ENCODE data around the gene ETFA.

Gene ETFA

DNA sequence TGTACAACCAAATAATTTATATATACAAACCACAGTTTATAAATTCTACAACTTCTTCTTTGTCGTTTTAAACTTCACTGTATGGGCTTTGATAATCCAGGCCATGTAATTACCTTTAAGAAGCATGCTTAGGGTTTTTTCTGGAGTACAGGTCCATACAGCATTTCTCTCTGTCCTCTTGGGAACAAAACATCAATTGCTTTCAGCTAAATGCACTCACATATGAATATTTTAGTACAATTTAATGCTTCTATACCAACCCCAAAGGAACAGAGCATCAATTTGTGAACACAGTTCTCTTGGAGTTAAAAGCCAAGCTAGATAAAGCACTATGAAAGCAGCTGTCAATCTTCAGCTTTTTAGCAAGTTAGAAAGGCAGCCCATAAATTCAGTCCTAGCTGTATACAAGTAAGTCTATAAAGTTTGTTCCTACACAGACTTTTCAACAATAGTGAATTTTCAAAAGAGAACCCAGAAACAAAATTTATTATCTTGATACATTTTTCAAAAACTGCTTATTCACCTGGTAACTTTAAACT is 66.1 kb downstream of the ETFA start:
- Histone ChIP-seq H3K36me3 (ENCODE audit: control insufficient read depth in 2 of 2, insufficient read depth in 1 of 2, low read length in 2 of 2) (peaks cover 7 to 11% of the 10 kb centered on the region in 2 experiments; a peak in 2 of 3 replicates), H3K4me1 (ENCODE audit: control insufficient read depth, insufficient read depth, low read length) (0 out of 2 replicates have a peak, but pooled peaks cover 5% of the 10 kb centered on the region), H3K27ac (ENCODE audit: extremely low read depth, low read depth, low read length) (no peak overlapping the region), H3K9me3 (ENCODE audit: control insufficient read depth, insufficient read depth, low read depth, low read length) (no peaks in the 10 kb centered on the region), H3K4me3 (ENCODE audit: low read depth, low read length) (no peak overlapping the region)
- POLR2A ChIA-PET, result no interaction called here
- TF ChIP-seq, protein P1, sequence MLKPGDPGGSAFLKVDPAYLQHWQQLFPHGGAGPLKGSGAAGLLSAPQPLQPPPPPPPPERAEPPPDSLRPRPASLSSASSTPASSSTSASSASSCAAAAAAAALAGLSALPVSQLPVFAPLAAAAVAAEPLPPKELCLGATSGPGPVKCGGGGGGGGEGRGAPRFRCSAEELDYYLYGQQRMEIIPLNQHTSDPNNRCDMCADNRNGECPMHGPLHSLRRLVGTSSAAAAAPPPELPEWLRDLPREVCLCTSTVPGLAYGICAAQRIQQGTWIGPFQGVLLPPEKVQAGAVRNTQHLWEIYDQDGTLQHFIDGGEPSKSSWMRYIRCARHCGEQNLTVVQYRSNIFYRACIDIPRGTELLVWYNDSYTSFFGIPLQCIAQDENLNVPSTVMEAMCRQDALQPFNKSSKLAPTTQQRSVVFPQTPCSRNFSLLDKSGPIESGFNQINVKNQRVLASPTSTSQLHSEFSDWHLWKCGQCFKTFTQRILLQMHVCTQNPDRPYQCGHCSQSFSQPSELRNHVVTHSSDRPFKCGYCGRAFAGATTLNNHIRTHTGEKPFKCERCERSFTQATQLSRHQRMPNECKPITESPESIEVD (tag by site-specific recombination; IDR thresholded peaks at IDR 0.05), result peak; percentile 52
- TF ChIP-seq KLF16 (tag by site-specific recombination; IDR thresholded peaks at IDR 0.05), result no peak
- CTCF ChIA-PET, result interaction anchor here (0.5 to 2.1 kb wide), 3 partner anchors 9 to 595 kb away, joined by 3 to 11 read pairs (median 6); no protein-coding TSS in a partner anchor

DNA sequence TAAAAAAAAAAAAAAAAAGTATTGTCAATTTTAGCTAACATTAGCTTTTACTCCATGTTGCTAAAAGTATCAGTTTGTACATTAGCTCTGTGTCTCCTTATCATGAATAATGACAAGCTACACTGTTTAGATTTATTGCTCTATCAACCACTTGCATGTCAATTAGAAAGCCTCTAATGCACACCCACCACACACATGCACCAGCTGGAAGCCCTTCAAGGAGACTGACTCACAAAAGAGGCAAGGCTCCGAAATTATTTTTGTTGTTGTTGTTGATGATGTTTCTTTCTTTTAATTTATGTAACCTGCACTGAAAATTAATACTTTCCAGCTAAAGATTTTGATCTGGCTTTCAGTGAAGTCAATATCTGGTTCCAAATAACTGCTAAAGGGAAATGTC is 71.5 kb downstream of the ETFA start:
- ChIA-PET POLR2A (interaction anchor here (0.6 to 2.1 kb wide), 3 partner anchors 70 to 601 kb away, joined by 5 to 12 read pairs (median 6); partner anchors contain the start of gene ISL2), CTCF (interaction anchor here (0.6 to 1.5 kb wide), 4 partner anchors 11 to 704 kb away, joined by 3 to 5 read pairs (median 4); no protein-coding TSS in a partner anchor)
- Histone ChIP-seq H3K36me3 (ENCODE audit: control insufficient read depth in 2 of 2, insufficient read depth in 1 of 2, low read length in 2 of 2) (peaks cover 7 to 11% of the 10 kb centered on the region in 2 experiments; a peak in 2 of 3 replicates), H3K27ac (ENCODE audit: extremely low read depth, low read depth, low read length) (no peak overlapping the region), H3K4me1 (ENCODE audit: control insufficient read depth, insufficient read depth, low read length) (peaks cover 26% of the 10 kb centered on the region), H3K4me3 (ENCODE audit: low read depth, low read length) (no peak overlapping the region), H3K9me3 (ENCODE audit: control insufficient read depth, insufficient read depth, low read depth, low read length) (no peaks in the 10 kb centered on the region)
- no peak for TF ChIP-seq ZFP3 (tag by site-specific recombination; IDR thresholded peaks at IDR 0.05; ENCODE audit: low read depth)
- TF ChIP-seq ZNF394 (tag by site-specific recombination; IDR thresholded peaks at IDR 0.05; ENCODE audit: borderline replicate concordance), result no peak
- TF ChIP-seq ZNF155 (tag by site-specific recombination; IDR thresholded peaks at IDR 0.05), result no peak
- TF ChIP-seq SP2 (tag by site-specific recombination; IDR thresholded peaks at IDR 0.05), result peak; percentile 39; the same call in 1 of the 2 replicates
- TF ChIP-seq, protein P2, sequence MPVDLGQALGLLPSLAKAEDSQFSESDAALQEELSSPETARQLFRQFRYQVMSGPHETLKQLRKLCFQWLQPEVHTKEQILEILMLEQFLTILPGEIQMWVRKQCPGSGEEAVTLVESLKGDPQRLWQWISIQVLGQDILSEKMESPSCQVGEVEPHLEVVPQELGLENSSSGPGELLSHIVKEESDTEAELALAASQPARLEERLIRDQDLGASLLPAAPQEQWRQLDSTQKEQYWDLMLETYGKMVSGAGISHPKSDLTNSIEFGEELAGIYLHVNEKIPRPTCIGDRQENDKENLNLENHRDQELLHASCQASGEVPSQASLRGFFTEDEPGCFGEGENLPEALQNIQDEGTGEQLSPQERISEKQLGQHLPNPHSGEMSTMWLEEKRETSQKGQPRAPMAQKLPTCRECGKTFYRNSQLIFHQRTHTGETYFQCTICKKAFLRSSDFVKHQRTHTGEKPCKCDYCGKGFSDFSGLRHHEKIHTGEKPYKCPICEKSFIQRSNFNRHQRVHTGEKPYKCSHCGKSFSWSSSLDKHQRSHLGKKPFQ (tag by site-specific recombination; IDR thresholded peaks at IDR 0.05), result no peak
- TF ChIP-seq FEZF1 (tag by site-specific recombination; IDR thresholded peaks at IDR 0.05), result 0 out of 2 replicates have a peak, but pooled peaks have one; percentile 23
- no peak for TF ChIP-seq ZNF175 (tag by site-specific recombination; IDR thresholded peaks at IDR 0.05)
- TF ChIP-seq KLF10 (tag by site-specific recombination; IDR thresholded peaks at IDR 0.05), result peak; percentile 58; the same call in 1 of the 2 replicates
- TF ChIP-seq ZNF133 (tag by site-specific recombination; IDR thresholded peaks at IDR 0.05), result no peak
- no peak for TF ChIP-seq ZNF157 (tag by site-specific recombination; IDR thresholded peaks at IDR 0.05)
- peak; percentile 90 for TF ChIP-seq SP7 (tag by site-specific recombination; IDR thresholded peaks at IDR 0.05)
- TF ChIP-seq, protein P1 (tag by site-specific recombination; IDR thresholded peaks at IDR 0.05), result peak; percentile 56
- TF ChIP-seq ZNF555 (tag by site-specific recombination; conservative IDR thresholded peaks at IDR 0.05), result no peak
- TF ChIP-seq, protein P3, sequence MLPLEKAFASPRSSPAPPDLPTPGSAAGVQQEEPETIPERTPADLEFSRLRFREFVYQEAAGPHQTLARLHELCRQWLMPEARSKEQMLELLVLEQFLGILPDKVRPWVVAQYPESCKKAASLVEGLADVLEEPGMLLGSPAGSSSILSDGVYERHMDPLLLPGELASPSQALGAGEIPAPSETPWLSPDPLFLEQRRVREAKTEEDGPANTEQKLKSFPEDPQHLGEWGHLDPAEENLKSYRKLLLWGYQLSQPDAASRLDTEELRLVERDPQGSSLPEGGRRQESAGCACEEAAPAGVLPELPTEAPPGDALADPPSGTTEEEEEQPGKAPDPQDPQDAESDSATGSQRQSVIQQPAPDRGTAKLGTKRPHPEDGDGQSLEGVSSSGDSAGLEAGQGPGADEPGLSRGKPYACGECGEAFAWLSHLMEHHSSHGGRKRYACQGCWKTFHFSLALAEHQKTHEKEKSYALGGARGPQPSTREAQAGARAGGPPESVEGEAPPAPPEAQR (tag by site-specific recombination; IDR thresholded peaks at IDR 0.05), result no peak
- no peak for TF ChIP-seq ZNF514 (tag by site-specific recombination; IDR thresholded peaks at IDR 0.05)
- 0 out of 2 replicates have a peak, but pooled peaks have one; percentile 26 for TF ChIP-seq ZFHX2 (tag by site-specific recombination; conservative IDR thresholded peaks at IDR 0.05)
- TF ChIP-seq ZBTB20 (tag by site-specific recombination; IDR thresholded peaks at IDR 0.05), result peak; percentile 33; the same call in 1 of the 2 replicates
- TF ChIP-seq ZNF114 (tag by site-specific recombination; IDR thresholded peaks at IDR 0.05), result no peak
- no peak for TF ChIP-seq ZNF354C (tag by site-specific recombination; IDR thresholded peaks at IDR 0.05; ENCODE audit: borderline replicate concordance, low read depth)
- TF ChIP-seq, protein P4, sequence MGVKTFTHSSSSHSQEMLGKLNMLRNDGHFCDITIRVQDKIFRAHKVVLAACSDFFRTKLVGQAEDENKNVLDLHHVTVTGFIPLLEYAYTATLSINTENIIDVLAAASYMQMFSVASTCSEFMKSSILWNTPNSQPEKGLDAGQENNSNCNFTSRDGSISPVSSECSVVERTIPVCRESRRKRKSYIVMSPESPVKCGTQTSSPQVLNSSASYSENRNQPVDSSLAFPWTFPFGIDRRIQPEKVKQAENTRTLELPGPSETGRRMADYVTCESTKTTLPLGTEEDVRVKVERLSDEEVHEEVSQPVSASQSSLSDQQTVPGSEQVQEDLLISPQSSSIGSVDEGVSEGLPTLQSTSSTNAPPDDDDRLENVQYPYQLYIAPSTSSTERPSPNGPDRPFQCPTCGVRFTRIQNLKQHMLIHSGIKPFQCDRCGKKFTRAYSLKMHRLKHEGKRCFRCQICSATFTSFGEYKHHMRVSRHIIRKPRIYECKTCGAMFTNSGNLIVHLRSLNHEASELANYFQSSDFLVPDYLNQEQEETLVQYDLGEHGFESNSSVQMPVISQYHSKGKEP (tag by site-specific recombination; IDR thresholded peaks at IDR 0.05), result peak; percentile 78
- TF ChIP-seq ZNF664 (tag by site-specific recombination; IDR thresholded peaks at IDR 0.05), result no peak

All from HEK293 (cell line).